HepG2 (cell line): ENCODE measurements around the gene RWDD2A. TPM values are rescaled to one million over a fixed set of nuclear protein-coding genes. Genes with fewer than 3 reads are reported as not detected.

Experiments
- BCL6 ChIP-seq: IDR thresholded peaks from 2 replicates; pipeline ENCODE4 v1.6.1; 2016; ENCODE audit warnings: missing genetic modification reagents, missing compliant biosample characterization
- E2F2 ChIP-seq: sonication (generic); formaldehyde crosslinking; IDR thresholded peaks from 2 replicates; pipeline ENCODE4 v1.4.0; 2020; ENCODE audit warnings: missing genetic modification reagents, borderline replicate concordance
- HES4 ChIP-seq: sonication (generic); formaldehyde crosslinking; IDR thresholded peaks from 2 replicates; pipeline ENCODE4 v1.9.0; 2021; ENCODE audit warnings: mild to moderate bottlenecking, missing genetic modification reagents, borderline replicate concordance
- JUND ChIP-seq: sonication (generic); formaldehyde crosslinking; IDR thresholded peaks from 2 replicates; pipeline ENCODE4 v1.8.0; 2022; ENCODE audit warnings: mild to moderate bottlenecking, missing genetic modification reagents
- KLF16 ChIP-seq, 2 experiments: sonication (generic) in 1 of 2; formaldehyde crosslinking in 1 of 2; IDR thresholded peaks; 2 replicates each; pipeline versions ENCODE4 v1.6.1 to v1.8.0; 2016 to 2023; ENCODE audit warnings: missing genetic modification reagents in 2 of 2, missing compliant biosample characterization in 1 of 2
- MAF1 ChIP-seq: sonication (generic); formaldehyde crosslinking; IDR thresholded peaks from 2 replicates; pipeline ENCODE4 v1.5.0; 2020; ENCODE audit warnings: missing genetic modification reagents, borderline replicate concordance
- SMARCE1 ChIP-seq: fragments of 450-650 bp; IDR thresholded peaks from 2 replicates; pipeline ENCODE4 v1.6.1; 2017; ENCODE audit warnings: borderline replicate concordance
- SYNCRIP ChIP-seq: fragments of 200-400 bp; formaldehyde crosslinking; IDR thresholded peaks from 2 replicates; pipeline ENCODE4 v1.6.1; 2018; ENCODE audit warnings: mild to moderate bottlenecking, low read depth, low read length; ENCODE audit not compliant: insufficient read depth
- ZBTB44 ChIP-seq: sonication (generic); formaldehyde crosslinking; IDR thresholded peaks from 2 replicates; pipeline ENCODE4 v1.4.0; 2020; ENCODE audit warnings: missing genetic modification reagents
- ZNF20 ChIP-seq: sonication (generic); formaldehyde crosslinking; IDR thresholded peaks from 2 replicates; pipeline ENCODE4 v1.4.0; 2020; ENCODE audit warnings: mild to moderate bottlenecking, moderate library complexity, missing genetic modification reagents
- ZNF224 ChIP-seq: sonication (generic); formaldehyde crosslinking; IDR thresholded peaks from 2 replicates; pipeline ENCODE4 v1.5.0; 2020; ENCODE audit warnings: mild to moderate bottlenecking, missing genetic modification reagents
- ZNF230 ChIP-seq: sonication (generic); formaldehyde crosslinking; IDR thresholded peaks from 2 replicates; pipeline ENCODE4 v1.4.0; 2020; ENCODE audit warnings: mild to moderate bottlenecking, missing genetic modification reagents
- ZNF580 ChIP-seq: IDR thresholded peaks from 2 replicates; pipeline ENCODE4 v1.6.1; 2016; ENCODE audit warnings: low read depth, borderline replicate concordance
- ZNF614 ChIP-seq: IDR thresholded peaks from 2 replicates; pipeline ENCODE4 v1.6.1; 2018; ENCODE audit warnings: missing biosample characterization, missing genetic modification reagents, inconsistent platforms, borderline replicate concordance
- ZNF646 ChIP-seq: sonication (generic); formaldehyde crosslinking; IDR thresholded peaks from 2 replicates; pipeline ENCODE4 v1.9.0; 2021; ENCODE audit warnings: mild to moderate bottlenecking, missing genetic modification reagents
- polyA plus RNA-seq, 8 experiments: library from polyadenylated mRNA; depleted of rRNA in 3 of 8; stranded (reverse) in 7 of 8; unstranded in 1 of 8; fragments of >200 nt; fragmentation: Illumina TruSeq in 4 of 8; extraction: Trizol in 4 of 8; gene quantifications; 2 replicates each; pipeline versions ENCODE4 v1.2.1 to v1.2.3, GENCODE V29; 2011 to 2016; ENCODE audit warnings: low read depth in 4 of 8, missing spikeins in 1 of 8, mixed read lengths in 1 of 8; ENCODE audit not compliant: insufficient read depth in 1 of 8
- total RNA-seq, 5 experiments: library from RNA; depleted of rRNA; stranded (reverse); fragments of >200 nt; fragmentation: Illumina TruSeq; extraction: Trizol; gene quantifications; 2 replicates each; pipeline ENCODE4 v1.2.3, GENCODE V29; 2016; ENCODE audit warnings: low read depth in 1 of 5

Gene RWDD2A
- total and polyA plus RNA-seq, 2 of the 13 experiments (the other 11 are each of a cell fraction or from before 2014, with no cell fraction given), result 5.3 to 8.1 TPM

GRCh38 chr6:83192871-83193746 lies at the start of gene RWDD2A, which contains the start of gene PGM3 (continued):
- TF ChIP-seq ZNF614 (CRISPR knock-in tag), result peak; percentile 24; the same call in 1 of the 2 replicates
- no peak for TF ChIP-seq ZNF20 (CRISPR knock-in tag)
- TF ChIP-seq SMARCE1, result no peak
- TF ChIP-seq JUND (CRISPR knock-in tag), result 0 out of 2 replicates have a peak, but pooled peaks have one; percentile 65
- no peak for TF ChIP-seq ZBTB44 (CRISPR knock-in tag)
- TF ChIP-seq ZNF230 (CRISPR knock-in tag), result no peak; the same call in 1 of the 2 replicates
- peak; percentile 81; the same call in 1 of the 2 replicates for TF ChIP-seq ZNF224 (CRISPR knock-in tag)
- TF ChIP-seq ZNF646, result no peak
- peak; percentile 26; the same call in 1 of the 2 replicates for TF ChIP-seq BCL6 (CRISPR knock-in tag)
- TF ChIP-seq E2F2 (CRISPR knock-in tag), result 0 out of 2 replicates have a peak, but pooled peaks have one; percentile 25
- TF ChIP-seq ZNF580 (CRISPR knock-in tag), result peak; percentile 82; the same call in 1 of the 2 replicates
- TF ChIP-seq HES4, result no peak
- peak in 1 of 2 experiments; percentile 69; a peak in 2 of 4 replicates for TF ChIP-seq KLF16 (CRISPR knock-in tag; IDR thresholded peaks at IDR 0.05)
- TF ChIP-seq SYNCRIP, result no peak
- 0 out of 2 replicates have a peak, but pooled peaks have one; percentile 60 for TF ChIP-seq MAF1 (CRISPR knock-in tag)
